Endodermal cell (in vitro differentiated cells): ENCODE data around the gene KCNMA1. TPM values are rescaled to one million over a fixed set of nuclear protein-coding genes. Genes with fewer than 3 reads are reported as not detected.

Experiments
- DNase-seq: peaks from one replicate; pipeline ENCODE4 v3.0.0-alpha.2; 2017
- H3K27ac ChIP-seq: 2 replicates; pipeline ENCODE4 v1.5.1; 2013; ENCODE audit warnings: mild to moderate bottlenecking, low read depth, low read length, moderate library complexity
- H3K27me3 ChIP-seq: 2 replicates; pipeline ENCODE4 v1.6.1; 2013; ENCODE audit warnings: mild to moderate bottlenecking, low read length, moderate library complexity; ENCODE audit not compliant: insufficient read depth, control insufficient read depth, poor library complexity, severe bottlenecking
- H3K36me3 ChIP-seq: 2 replicates; pipeline ENCODE4 v1.7.0; 2013; ENCODE audit warnings: mild to moderate bottlenecking, low read length, moderate library complexity; ENCODE audit not compliant: control insufficient read depth, insufficient read depth
- H3K4me1 ChIP-seq: one replicate; pipeline ENCODE4 v1.7.0; 2013; ENCODE audit warnings: low read length; ENCODE audit not compliant: control insufficient read depth, insufficient read depth
- H3K4me3 ChIP-seq: 2 replicates; pipeline ENCODE4 v1.5.1; 2013; ENCODE audit warnings: mild to moderate bottlenecking, low read length, moderate library complexity
- H3K9ac ChIP-seq: 2 replicates; pipeline ENCODE4 v1.6.1; 2013; ENCODE audit warnings: mild to moderate bottlenecking, low read length, moderate library complexity; ENCODE audit not compliant: poor library complexity, severe bottlenecking; ENCODE audit errors: extremely low read depth
- H3K9me3 ChIP-seq: 2 replicates; pipeline ENCODE4 v1.6.1; 2013; ENCODE audit warnings: mild to moderate bottlenecking, low read length, moderate library complexity; ENCODE audit not compliant: control insufficient read depth
- H3K27ac Mint-ChIP-seq: 2 replicates; pipeline ENCODE4 v1.8.0; 2020; ENCODE audit warnings: mixed read lengths
- H3K27me3 Mint-ChIP-seq: 2 replicates; pipeline ENCODE4 v1.8.0; 2021; ENCODE audit warnings: mild to moderate bottlenecking, mixed read lengths; ENCODE audit not compliant: insufficient read depth
- H3K36me3 Mint-ChIP-seq: 2 replicates; pipeline ENCODE4 v1.8.0; 2020; ENCODE audit warnings: low read depth, mixed read lengths
- H3K4me1 Mint-ChIP-seq: 2 replicates; pipeline ENCODE4 v1.8.0; 2020; ENCODE audit warnings: mixed read lengths
- H3K4me3 Mint-ChIP-seq: 2 replicates; pipeline ENCODE4 v1.8.0; 2020; ENCODE audit warnings: mild to moderate bottlenecking, moderate library complexity, mixed read lengths
- H3K9me3 Mint-ChIP-seq: 2 replicates; pipeline ENCODE4 v1.8.0; 2020; ENCODE audit warnings: mild to moderate bottlenecking, mixed read lengths
- whole genome bisulfite sequencing, 2 experiments: methylation state at CpG; one replicate each; pipeline versions ENCODE4 v1.1.5 to v1.1.7; 2013; ENCODE audit warnings: missing lambda C conversion rate in 2 of 2, mixed read lengths in 1 of 2; ENCODE audit not compliant: insufficient coverage in 1 of 2, insufficient read length in 1 of 2; 5-methylcytosine and 5-hydroxymethylcytosine counted together
- total RNA-seq, 2 donors: library from RNA; stranded (reverse); fragmentation: NEBNext Ultra II Directional in 1 of 2; extraction: Animal tissue kit (Norgen Biotek cat#: 25700) in 1 of 2; gene quantifications; 2 replicates in 1 of 2; 3 replicates in 1 of 2; pipeline ENCODE4 v1.2.1, GENCODE V29; 2021
- TF ChIP-seq, protein P1 (sequence below): fragments of 200-600 bp; sonication (generic); conservative IDR thresholded peaks from 2 replicates; pipeline ENCODE4 v1.5.0; 2021; ENCODE audit warnings: antibody characterized with exemption, mild to moderate bottlenecking

KCNMA1 gene
- total RNA-seq, 2 donors from 2014 or later = 0.55 to 1.3 TPM

DNA sequence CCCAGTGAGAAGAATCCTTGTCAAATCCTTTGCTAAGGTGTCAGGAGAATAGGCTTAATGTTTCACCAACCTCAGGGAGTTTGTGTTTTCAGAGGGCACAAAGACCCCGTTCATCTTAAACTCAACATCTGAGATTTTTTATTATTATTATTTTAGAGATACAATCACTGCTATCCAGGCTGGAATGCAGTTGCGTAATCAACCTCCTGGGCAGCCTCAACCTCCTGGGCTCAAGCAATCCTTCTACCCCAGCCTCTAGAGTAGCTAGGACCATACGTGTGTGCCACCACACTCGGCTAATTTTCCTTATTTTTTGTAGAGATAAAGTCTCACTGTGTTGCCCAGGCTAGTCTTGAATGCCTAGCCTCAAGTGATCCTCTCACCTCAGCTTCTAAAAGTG, 599.2 kb downstream of the KCNMA1 start:
- TF ChIP-seq, protein P1, sequence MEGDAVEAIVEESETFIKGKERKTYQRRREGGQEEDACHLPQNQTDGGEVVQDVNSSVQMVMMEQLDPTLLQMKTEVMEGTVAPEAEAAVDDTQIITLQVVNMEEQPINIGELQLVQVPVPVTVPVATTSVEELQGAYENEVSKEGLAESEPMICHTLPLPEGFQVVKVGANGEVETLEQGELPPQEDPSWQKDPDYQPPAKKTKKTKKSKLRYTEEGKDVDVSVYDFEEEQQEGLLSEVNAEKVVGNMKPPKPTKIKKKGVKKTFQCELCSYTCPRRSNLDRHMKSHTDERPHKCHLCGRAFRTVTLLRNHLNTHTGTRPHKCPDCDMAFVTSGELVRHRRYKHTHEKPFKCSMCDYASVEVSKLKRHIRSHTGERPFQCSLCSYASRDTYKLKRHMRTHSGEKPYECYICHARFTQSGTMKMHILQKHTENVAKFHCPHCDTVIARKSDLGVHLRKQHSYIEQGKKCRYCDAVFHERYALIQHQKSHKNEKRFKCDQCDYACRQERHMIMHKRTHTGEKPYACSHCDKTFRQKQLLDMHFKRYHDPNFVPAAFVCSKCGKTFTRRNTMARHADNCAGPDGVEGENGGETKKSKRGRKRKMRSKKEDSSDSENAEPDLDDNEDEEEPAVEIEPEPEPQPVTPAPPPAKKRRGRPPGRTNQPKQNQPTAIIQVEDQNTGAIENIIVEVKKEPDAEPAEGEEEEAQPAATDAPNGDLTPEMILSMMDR = no peak
- Histone ChIP-seq H3K4me1 (no peaks in the 10 kb centered on the region), H3K4me3 (no peak overlapping the region), H3K27me3 (no peaks in the 10 kb centered on the region), H3K9ac (no peak overlapping the region), H3K36me3 (no peaks in the 10 kb centered on the region), H3K9me3 (no peaks in the 10 kb centered on the region), H3K27ac (no peak overlapping the region)
- no peak for DNase-seq
- Mint-ChIP-seq H3K36me3 (no peaks in the 10 kb centered on the region), H3K27ac (peak overlapping the region; percentile 23), H3K4me1 (peaks cover 15% of the 10 kb centered on the region), H3K4me3 (no peak overlapping the region), H3K27me3 (no peaks in the 10 kb centered on the region), H3K9me3 (no peaks in the 10 kb centered on the region)
- WGBS, 2 experiments = 92 to 100% methylated on average over 2 to 3 of the region's 4 CpGs

DNA sequence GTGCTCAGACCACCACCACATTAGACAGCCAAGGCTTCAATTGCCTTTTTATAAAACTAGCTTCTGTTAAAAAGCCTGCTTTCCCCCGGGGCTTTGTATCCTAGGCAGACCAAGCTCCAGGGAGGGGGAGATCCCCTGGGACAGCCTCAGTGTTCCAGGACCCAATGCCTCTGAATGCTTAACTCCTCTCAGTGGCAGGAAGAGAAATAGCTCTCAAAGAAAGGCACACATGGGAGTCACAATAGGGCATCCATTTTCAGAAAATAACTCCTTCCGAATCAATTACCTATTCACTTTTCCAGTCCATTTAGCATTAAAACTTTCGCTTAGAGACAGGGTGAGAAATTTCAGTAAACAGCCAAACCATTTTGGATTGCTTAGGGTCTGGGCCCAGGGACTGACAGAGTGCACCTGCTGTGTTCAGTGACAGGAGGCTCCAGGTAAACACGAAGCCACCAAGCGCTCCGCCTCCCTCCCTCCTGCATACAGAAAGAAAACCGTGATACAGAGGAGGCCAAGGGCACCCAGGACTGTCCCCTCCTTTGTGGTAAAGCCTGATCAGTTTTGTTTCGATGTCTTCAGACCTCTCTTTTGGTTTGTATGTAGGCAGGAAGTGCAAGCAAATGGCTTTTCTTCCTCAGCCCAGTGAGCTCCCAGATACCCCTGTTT, 599.7 kb downstream of the KCNMA1 start:
- DNase-seq = no peak
- Mint-ChIP-seq H3K9me3 (no peaks in the 10 kb centered on the region), H3K36me3 (no peaks in the 10 kb centered on the region), H3K4me1 (peaks cover 15% of the 10 kb centered on the region), H3K27ac (peak overlapping the region; percentile 23), H3K4me3 (no peak overlapping the region), H3K27me3 (no peaks in the 10 kb centered on the region)
- Histone ChIP-seq H3K9me3 (no peaks in the 10 kb centered on the region), H3K36me3 (no peaks in the 10 kb centered on the region), H3K27me3 (no peaks in the 10 kb centered on the region), H3K4me1 (no peaks in the 10 kb centered on the region), H3K4me3 (no peak overlapping the region), H3K9ac (no peak overlapping the region), H3K27ac (no peak overlapping the region)
- TF ChIP-seq, protein P1 = no peak
- 72 to 80% methylated on average over 6 to 8 of the region's 8 CpGs for WGBS, 2 experiments

- peak; percentile 77 for DNase-seq
- Histone ChIP-seq H3K27ac (no peak overlapping the region), H3K9ac (no peak overlapping the region), H3K4me3 (no peak overlapping the region), H3K36me3 (no peaks in the 10 kb centered on the region), H3K4me1 (no peaks in the 10 kb centered on the region), H3K9me3 (no peaks in the 10 kb centered on the region), H3K27me3 (no peaks in the 10 kb centered on the region)
- Mint-ChIP-seq H3K4me1 (peaks cover 15% of the 10 kb centered on the region), H3K4me3 (no peak overlapping the region), H3K27ac (no peak overlapping the region), H3K36me3 (no peaks in the 10 kb centered on the region), H3K9me3 (no peaks in the 10 kb centered on the region), H3K27me3 (no peaks in the 10 kb centered on the region)
- TF ChIP-seq, protein P1 = peak; percentile 90
- 71 to 100% methylated on average over 1 to 6 of the region's 6 CpGs for WGBS, 2 experiments
Observed at GRCh38 chr10:77036993-77037734, 600.4 kb downstream of the KCNMA1 start.
